Measurements from ENCODE around the gene PLK1. TPM values are rescaled to one million over a fixed set of nuclear protein-coding genes. Genes with fewer than 3 reads are reported as not detected.

Gene PLK1
- total and polyA plus RNA-seq, 2 of the 13 experiments (the other 11 are each of a cell fraction or from before 2014, with no cell fraction given), result 71.5 to 76.3 TPM

DNA sequence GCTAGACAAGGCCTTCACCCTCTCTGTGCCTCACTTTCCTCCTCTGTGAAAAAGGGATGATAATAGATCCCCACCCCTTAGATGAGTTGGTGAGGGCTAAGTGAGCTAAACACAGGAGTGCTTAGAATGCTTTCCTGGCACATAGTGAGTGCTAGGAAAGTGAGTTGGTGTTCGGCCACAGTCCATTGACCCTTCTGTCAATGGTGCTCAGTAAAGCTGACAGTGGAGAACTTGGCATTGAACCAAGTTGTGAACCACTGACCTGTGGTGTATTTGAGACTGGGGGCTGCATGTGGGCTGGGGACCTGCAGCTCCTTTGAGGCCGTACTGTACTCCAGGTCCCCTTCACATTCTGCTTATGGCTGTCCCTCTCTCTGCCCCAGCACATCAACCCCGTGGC is 4.8 kb downstream of the PLK1 start:
- DNase-seq (ENCODE audit: low spot score) (no peak), ATAC-seq (no peak), FAIRE-seq (no peak)
- Histone ChIP-seq H3K36me3 (replicated peaks in 1 of 2; ENCODE audit: control insufficient read depth in 1 of 2, insufficient read depth in 2 of 2, low read length in 2 of 2) (peaks cover 50 to 76% of the 10 kb centered on the region in 2 experiments), H4K20me1 (ENCODE audit: insufficient read depth, low read length) (peaks cover 6% of the 10 kb centered on the region; the same call in 1 of the 2 replicates), H3K9ac (ENCODE audit: insufficient read depth, low read depth, low read length) (no peak overlapping the region), H2AFZ (ENCODE audit: low read length) (no peak overlapping the region), H3K4me1 (ENCODE audit: insufficient read depth, low read length) (peaks cover 29% of the 10 kb centered on the region), H3K4me3 (replicated peaks in 1 of 3; ENCODE audit: insufficient read depth in 1 of 3, low read depth in 2 of 3, low read length in 3 of 3) (no peak overlapping the region), H3K27ac (ENCODE audit: extremely low read length, insufficient read depth, low read length) (no peak overlapping the region), H3K27me3 (ENCODE audit: control insufficient read depth in 1 of 2, insufficient read depth in 2 of 2, low read length in 2 of 2) (no peaks in the 10 kb centered on the region; a peak in 1 of 5 replicates), H3K9me3 (ENCODE audit: low read length) (no peaks in the 10 kb centered on the region), H3K79me2 (ENCODE audit: insufficient read depth, low read length) (peaks cover 48% of the 10 kb centered on the region), H3K4me2 (ENCODE audit: low read depth, low read length) (no peak overlapping the region)
- 99% methylated on average over 3 of the region's 3 CpGs for WGBS (ENCODE audit: low lambda C conversion rate)
- intact Hi-C loops (cut with micrococcal nuclease; ENCODE audit: unreplicated experiment) (no loop called here), in situ Hi-C loops (cut with HindIII; ENCODE audit: extremely low pct_ligation_motif_present, low pct_unique_long_range_greater_than_20kb) (no loop called here)
- POLR2A ChIA-PET, result no interaction called here
- BruUV-seq (replicated peaks), result no TSS peak
- CTCF ChIA-PET (ENCODE audit: low intra/inter-chr PET ratio, low total read pairs), result no interaction called here
- peak; percentile 83 for TF ChIP-seq RBM22 (optimal IDR thresholded peaks at IDR 0.05; ENCODE audit: low read length)
- TF ChIP-seq, protein P1, sequence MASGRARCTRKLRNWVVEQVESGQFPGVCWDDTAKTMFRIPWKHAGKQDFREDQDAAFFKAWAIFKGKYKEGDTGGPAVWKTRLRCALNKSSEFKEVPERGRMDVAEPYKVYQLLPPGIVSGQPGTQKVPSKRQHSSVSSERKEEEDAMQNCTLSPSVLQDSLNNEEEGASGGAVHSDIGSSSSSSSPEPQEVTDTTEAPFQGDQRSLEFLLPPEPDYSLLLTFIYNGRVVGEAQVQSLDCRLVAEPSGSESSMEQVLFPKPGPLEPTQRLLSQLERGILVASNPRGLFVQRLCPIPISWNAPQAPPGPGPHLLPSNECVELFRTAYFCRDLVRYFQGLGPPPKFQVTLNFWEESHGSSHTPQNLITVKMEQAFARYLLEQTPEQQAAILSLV (CRISPR knock-in tag; IDR thresholded peaks at IDR 0.05; ENCODE audit: borderline replicate concordance), result no peak
- no peak for TF ChIP-seq NFIC (IDR thresholded peaks at IDR 0.05; ENCODE audit: low read length)
- TF ChIP-seq ZKSCAN5 (CRISPR knock-in tag; IDR thresholded peaks at IDR 0.05), result no peak
- TF ChIP-seq GPN1 (CRISPR knock-in tag; IDR thresholded peaks at IDR 0.05; ENCODE audit: borderline replicate concordance), result no peak
- TF ChIP-seq ZNF768 (CRISPR knock-in tag; IDR thresholded peaks at IDR 0.05), result no peak
- TF ChIP-seq, protein P2, sequence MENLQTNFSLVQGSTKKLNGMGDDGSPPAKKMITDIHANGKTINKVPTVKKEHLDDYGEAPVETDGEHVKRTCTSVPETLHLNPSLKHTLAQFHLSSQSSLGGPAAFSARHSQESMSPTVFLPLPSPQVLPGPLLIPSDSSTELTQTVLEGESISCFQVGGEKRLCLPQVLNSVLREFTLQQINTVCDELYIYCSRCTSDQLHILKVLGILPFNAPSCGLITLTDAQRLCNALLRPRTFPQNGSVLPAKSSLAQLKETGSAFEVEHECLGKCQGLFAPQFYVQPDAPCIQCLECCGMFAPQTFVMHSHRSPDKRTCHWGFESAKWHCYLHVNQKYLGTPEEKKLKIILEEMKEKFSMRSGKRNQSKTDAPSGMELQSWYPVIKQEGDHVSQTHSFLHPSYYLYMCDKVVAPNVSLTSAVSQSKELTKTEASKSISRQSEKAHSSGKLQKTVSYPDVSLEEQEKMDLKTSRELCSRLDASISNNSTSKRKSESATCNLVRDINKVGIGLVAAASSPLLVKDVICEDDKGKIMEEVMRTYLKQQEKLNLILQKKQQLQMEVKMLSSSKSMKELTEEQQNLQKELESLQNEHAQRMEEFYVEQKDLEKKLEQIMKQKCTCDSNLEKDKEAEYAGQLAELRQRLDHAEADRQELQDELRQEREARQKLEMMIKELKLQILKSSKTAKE (CRISPR knock-in tag; IDR thresholded peaks at IDR 0.05; ENCODE audit: borderline replicate concordance), result no peak
- no peak for TF ChIP-seq ZNF703 (CRISPR knock-in tag; IDR thresholded peaks at IDR 0.05; ENCODE audit: borderline replicate concordance)
- 0 out of 2 replicates have a peak, but pooled peaks have one; percentile 64 for TF ChIP-seq FOXO4 (CRISPR knock-in tag; conservative IDR thresholded peaks at IDR 0.05)
- no peak for TF ChIP-seq SMARCE1 (IDR thresholded peaks at IDR 0.05; ENCODE audit: borderline replicate concordance)
- no peak for TF ChIP-seq ZNF281 (CRISPR knock-in tag; IDR thresholded peaks at IDR 0.05; ENCODE audit: borderline replicate concordance)

Measured in HepG2 (cell line).